Measurements from ENCODE around the gene MYBPC3.
"Not testable (repeated sequence)": the region's sequence is repeated elsewhere in the genome, so short reads cannot be mapped to it uniquely, and the experiment has no call there.

The MYBPC3 gene

GRCh38 chr11:47329431-47329986, 23.0 kb downstream of the MYBPC3 start:
- no peak overlapping the region for H3K9ac ChIP-seq (ENCODE audit: low read length in 2 of 2)

GRCh38 chr11:47328449-47329390, 23.8 kb downstream of the MYBPC3 start:
- no peak overlapping the region for H3K9ac ChIP-seq (ENCODE audit: low read length in 2 of 2)

More at GRCh38 chr11:47329431-47329986, 23.0 kb downstream of the MYBPC3 start:
- H3K27ac ChIP-seq (ENCODE audit: low read length), result no peak overlapping the region
- H3K36me3 ChIP-seq (ENCODE audit: control insufficient read depth in 2 of 2, insufficient read depth in 2 of 2, low read length in 2 of 2), result peaks cover 17 to 27% of the 10 kb centered on the region in 2 donors
- no peaks in the 10 kb centered on the region for H3K27me3 ChIP-seq (ENCODE audit: control insufficient read depth in 1 of 2, insufficient read depth in 2 of 2, low read length in 2 of 2)
- H3K4me1 ChIP-seq (ENCODE audit: control insufficient read depth, insufficient read depth, low read length), result peaks cover 2% of the 10 kb centered on the region
- no peak overlapping the region for H3K4me3 ChIP-seq (ENCODE audit: low read length in 2 of 2)
- H3K9me3 ChIP-seq (ENCODE audit: control insufficient read depth in 2 of 2, low read length in 2 of 2), result no peaks in the 10 kb centered on the region

GRCh38 chr11:47327949-47328348, 24.6 kb downstream of the MYBPC3 start:
- H3K4me1 ChIP-seq (ENCODE audit: control insufficient read depth, insufficient read depth, low read length), result peaks cover 2% of the 10 kb centered on the region
- no peaks in the 10 kb centered on the region for H3K27me3 ChIP-seq (ENCODE audit: control insufficient read depth in 1 of 2, insufficient read depth in 2 of 2, low read length in 2 of 2)
- no peak overlapping the region for H3K4me3 ChIP-seq (ENCODE audit: low read length in 2 of 2)
- no peak overlapping the region for H3K9ac ChIP-seq (ENCODE audit: low read length in 2 of 2)
- no peak overlapping the region for H3K27ac ChIP-seq (ENCODE audit: low read length)
- peaks cover 17 to 27% of the 10 kb centered on the region in 2 donors for H3K36me3 ChIP-seq (ENCODE audit: control insufficient read depth in 2 of 2, insufficient read depth in 2 of 2, low read length in 2 of 2)
- no peaks in the 10 kb centered on the region for H3K9me3 ChIP-seq (ENCODE audit: control insufficient read depth in 2 of 2, low read length in 2 of 2)

More at GRCh38 chr11:47328449-47329390, 23.8 kb downstream of the MYBPC3 start:
- H3K9me3 ChIP-seq (ENCODE audit: control insufficient read depth in 2 of 2, low read length in 2 of 2), result no peaks in the 10 kb centered on the region
- H3K4me1 ChIP-seq (ENCODE audit: control insufficient read depth, insufficient read depth, low read length), result peaks cover 2% of the 10 kb centered on the region
- no peak overlapping the region for H3K27ac ChIP-seq (ENCODE audit: low read length)
- no peaks in the 10 kb centered on the region for H3K27me3 ChIP-seq (ENCODE audit: control insufficient read depth in 1 of 2, insufficient read depth in 2 of 2, low read length in 2 of 2)
- no peak overlapping the region for H3K4me3 ChIP-seq (ENCODE audit: low read length in 2 of 2)
- peaks cover 17 to 27% of the 10 kb centered on the region in 2 donors for H3K36me3 ChIP-seq (ENCODE audit: control insufficient read depth in 2 of 2, insufficient read depth in 2 of 2, low read length in 2 of 2)

- H3K27ac ChIP-seq (ENCODE audit: low read length), result no peak overlapping the region
- peaks cover 2% of the 10 kb centered on the region for H3K4me1 ChIP-seq (ENCODE audit: control insufficient read depth, insufficient read depth, low read length)
- H3K9ac ChIP-seq (ENCODE audit: low read length in 2 of 2), result no peak overlapping the region
- no peak overlapping the region for H3K4me3 ChIP-seq (ENCODE audit: low read length in 2 of 2)
- H3K36me3 ChIP-seq (ENCODE audit: control insufficient read depth in 2 of 2, insufficient read depth in 2 of 2, low read length in 2 of 2), result peaks cover 18 to 27% of the 10 kb centered on the region in 2 donors
- no peaks in the 10 kb centered on the region for H3K27me3 ChIP-seq (ENCODE audit: control insufficient read depth in 1 of 2, insufficient read depth in 2 of 2, low read length in 2 of 2)
- H3K9me3 ChIP-seq (ENCODE audit: control insufficient read depth in 2 of 2, low read length in 2 of 2), result no peaks in the 10 kb centered on the region
These were observed 25.5 kb downstream of the MYBPC3 start for GRCh38 chr11:47327025-47327424.

GRCh38 chr11:47326198-47326597, 26.3 kb downstream of the MYBPC3 start:
- H3K27me3 ChIP-seq (ENCODE audit: control insufficient read depth in 1 of 2, insufficient read depth in 2 of 2, low read length in 2 of 2), result no peaks in the 10 kb centered on the region
- H3K27ac ChIP-seq (ENCODE audit: low read length), result no peak overlapping the region
- no peaks in the 10 kb centered on the region for H3K9me3 ChIP-seq (ENCODE audit: control insufficient read depth in 2 of 2, low read length in 2 of 2)
- H3K4me1 ChIP-seq (ENCODE audit: control insufficient read depth, insufficient read depth, low read length), result peaks cover 2% of the 10 kb centered on the region
- no peak overlapping the region for H3K9ac ChIP-seq (ENCODE audit: low read length in 2 of 2)
- H3K4me3 ChIP-seq (ENCODE audit: low read length in 2 of 2), result no peak overlapping the region
- peaks cover 22 to 27% of the 10 kb centered on the region in 2 donors for H3K36me3 ChIP-seq (ENCODE audit: control insufficient read depth in 2 of 2, insufficient read depth in 2 of 2, low read length in 2 of 2)

- Histone ChIP-seq H3K9ac (ENCODE audit: low read length in 2 of 2) (no peak overlapping the region), H3K36me3 (ENCODE audit: control insufficient read depth in 2 of 2, insufficient read depth in 2 of 2, low read length in 2 of 2) (peaks cover 22 to 27% of the 10 kb centered on the region in 2 donors), H3K27ac (ENCODE audit: low read length) (no peak overlapping the region), H3K27me3 (ENCODE audit: control insufficient read depth in 1 of 2, insufficient read depth in 2 of 2, low read length in 2 of 2) (no peaks in the 10 kb centered on the region), H3K9me3 (ENCODE audit: control insufficient read depth in 2 of 2, low read length in 2 of 2) (no peaks in the 10 kb centered on the region), H3K4me1 (ENCODE audit: control insufficient read depth, insufficient read depth, low read length) (peaks cover 2% of the 10 kb centered on the region), H3K4me3 (ENCODE audit: low read length in 2 of 2) (no peak overlapping the region)
These were observed 27.0 kb downstream of the MYBPC3 start for GRCh38 chr11:47325271-47326041.

- no peaks in the 10 kb centered on the region for H3K27me3 ChIP-seq (ENCODE audit: control insufficient read depth in 1 of 2, insufficient read depth in 2 of 2, low read length in 2 of 2)
- no peaks in the 10 kb centered on the region for H3K9me3 ChIP-seq (ENCODE audit: control insufficient read depth in 2 of 2, low read length in 2 of 2)
- peaks cover under 1% of the 10 kb centered on the region for H3K4me1 ChIP-seq (ENCODE audit: control insufficient read depth, insufficient read depth, low read length)
- H3K27ac ChIP-seq (ENCODE audit: low read length), result no peak overlapping the region
- no peak overlapping the region for H3K9ac ChIP-seq (ENCODE audit: low read length in 2 of 2)
- H3K4me3 ChIP-seq (ENCODE audit: low read length in 2 of 2), result no peak overlapping the region
- H3K36me3 ChIP-seq (ENCODE audit: control insufficient read depth in 2 of 2, insufficient read depth in 2 of 2, low read length in 2 of 2), result peaks cover 22 to 26% of the 10 kb centered on the region in 2 donors
These were observed 28.0 kb downstream of the MYBPC3 start for GRCh38 chr11:47324520-47324919.

- Histone ChIP-seq H3K27me3 (ENCODE audit: control insufficient read depth in 1 of 2, insufficient read depth in 2 of 2, low read length in 2 of 2) (no peaks in the 10 kb centered on the region), H3K4me1 (ENCODE audit: control insufficient read depth, insufficient read depth, low read length) (no peaks in the 10 kb centered on the region), H3K9ac (ENCODE audit: low read length in 2 of 2) (no peak overlapping the region), H3K36me3 (ENCODE audit: control insufficient read depth in 2 of 2, insufficient read depth in 2 of 2, low read length in 2 of 2) (peaks cover 19 to 24% of the 10 kb centered on the region in 2 donors), H3K4me3 (ENCODE audit: low read length in 2 of 2) (no peak overlapping the region), H3K27ac (ENCODE audit: low read length) (no peak overlapping the region), H3K9me3 (ENCODE audit: control insufficient read depth in 2 of 2, low read length in 2 of 2) (no peaks in the 10 kb centered on the region)
These were observed 34.3 kb downstream of the MYBPC3 start for GRCh38 chr11:47318166-47318565.

- Histone ChIP-seq H3K36me3 (ENCODE audit: control insufficient read depth in 2 of 2, insufficient read depth in 2 of 2, low read length in 2 of 2) (peaks cover 19 to 24% of the 10 kb centered on the region in 2 donors), H3K27me3 (ENCODE audit: control insufficient read depth in 1 of 2, insufficient read depth in 2 of 2, low read length in 2 of 2) (no peaks in the 10 kb centered on the region), H3K4me1 (ENCODE audit: control insufficient read depth, insufficient read depth, low read length) (no peaks in the 10 kb centered on the region), H3K27ac (ENCODE audit: low read length) (no peak overlapping the region), H3K4me3 (ENCODE audit: low read length in 2 of 2) (no peak overlapping the region), H3K9ac (ENCODE audit: low read length in 2 of 2) (no peak overlapping the region), H3K9me3 (ENCODE audit: control insufficient read depth in 2 of 2, low read length in 2 of 2) (no peaks in the 10 kb centered on the region)
These were observed 35.3 kb downstream of the MYBPC3 start for GRCh38 chr11:47317064-47317828.

GRCh38 chr11:47316501-47316900, 36.0 kb downstream of the MYBPC3 start:
- not testable (repeated sequence) for H3K27me3 ChIP-seq (ENCODE audit: control insufficient read depth in 1 of 2, insufficient read depth in 2 of 2, low read length in 2 of 2)
- H3K36me3 ChIP-seq (ENCODE audit: control insufficient read depth in 2 of 2, insufficient read depth in 2 of 2, low read length in 2 of 2), result peaks cover 24 to 25% of the 10 kb centered on the region in 2 donors

More at GRCh38 chr11:47316501-47316900, 36.0 kb downstream of the MYBPC3 start:
- H3K4me3 ChIP-seq (ENCODE audit: low read length in 2 of 2); H3K4me1 ChIP-seq (ENCODE audit: control insufficient read depth, insufficient read depth, low read length); H3K9ac ChIP-seq (ENCODE audit: low read length in 2 of 2); H3K9me3 ChIP-seq (ENCODE audit: control insufficient read depth in 2 of 2, low read length in 2 of 2); H3K27ac ChIP-seq (ENCODE audit: low read length): not testable (repeated sequence)
